T47D (cell line): ENCODE measurements around the gene SPATA33.

ENCODE experiments used
- DNase-seq, 2 experiments: peaks; one replicate each; pipeline versions ENCODE4 v3.0.0 to v3.0.0-alpha.2; 2011 to 2012; ENCODE audit warnings: low read depth in 1 of 2, low spot score in 1 of 2
- JUND ChIP-seq: IDR thresholded peaks from 2 replicates; pipeline ENCODE4 v1.6.1; 2012; ENCODE audit warnings: low read depth
- in situ Hi-C: cut with HindIII; loops from 2 replicates; pipeline ENCODE4 v1.10.0; 2016; ENCODE audit warnings: low sequenced_read_pairs, low pct_unique_long_range_greater_than_20kb

Gene SPATA33

GRCh38 chr16:89705006-89705405 is 47.4 kb downstream of the SPATA33 start:
- no peak for DNase-seq
- no peak for TF ChIP-seq JUND
- in situ Hi-C loops = no loop called here

DNA sequence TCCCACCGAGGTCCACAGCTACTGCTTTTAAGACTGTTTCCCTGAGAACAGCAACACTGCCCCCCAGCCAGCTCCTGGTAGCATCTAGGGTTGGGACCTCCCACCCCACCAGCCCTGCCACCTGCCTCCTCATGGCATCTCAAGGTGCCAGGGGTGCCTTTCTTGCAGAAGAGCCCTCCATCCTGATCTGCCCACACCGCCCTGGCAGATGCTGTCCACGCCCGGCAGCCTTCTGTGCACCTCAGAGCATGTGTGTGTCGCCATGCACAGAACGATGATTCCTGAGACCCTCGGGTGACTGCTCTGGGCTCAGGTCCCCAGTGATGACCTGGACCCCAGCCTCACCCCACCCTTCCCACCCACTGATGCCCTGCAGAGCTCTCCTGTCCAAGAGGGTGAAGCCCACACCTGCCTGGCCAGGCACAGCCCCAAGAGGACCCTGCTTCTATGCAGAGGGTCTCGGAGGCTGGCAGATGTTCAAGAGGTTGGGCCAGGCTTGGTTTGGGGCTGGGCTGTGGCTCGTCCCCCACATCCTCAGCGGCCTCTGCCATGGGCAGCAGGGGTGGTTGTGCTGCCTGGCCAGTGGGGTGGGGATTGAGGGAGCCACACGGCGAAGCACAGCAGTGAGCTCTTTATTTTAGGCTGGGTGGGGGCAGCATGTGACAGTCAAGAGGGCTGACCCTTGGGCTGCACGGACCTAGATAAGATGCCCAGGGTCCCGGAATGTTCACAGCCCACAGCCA is 49.1 kb downstream of the SPATA33 start:
- DNase-seq = no peak
- no peak for TF ChIP-seq JUND
- in situ Hi-C loops = no loop called here

GRCh38 chr16:89707695-89708094 is 50.1 kb downstream of the SPATA33 start:
- no peak for TF ChIP-seq JUND
- no peak for DNase-seq
- in situ Hi-C loops = no loop called here

GRCh38 chr16:89708481-89708931 is 50.9 kb downstream of the SPATA33 start:
- DNase-seq = no peak

DNA sequence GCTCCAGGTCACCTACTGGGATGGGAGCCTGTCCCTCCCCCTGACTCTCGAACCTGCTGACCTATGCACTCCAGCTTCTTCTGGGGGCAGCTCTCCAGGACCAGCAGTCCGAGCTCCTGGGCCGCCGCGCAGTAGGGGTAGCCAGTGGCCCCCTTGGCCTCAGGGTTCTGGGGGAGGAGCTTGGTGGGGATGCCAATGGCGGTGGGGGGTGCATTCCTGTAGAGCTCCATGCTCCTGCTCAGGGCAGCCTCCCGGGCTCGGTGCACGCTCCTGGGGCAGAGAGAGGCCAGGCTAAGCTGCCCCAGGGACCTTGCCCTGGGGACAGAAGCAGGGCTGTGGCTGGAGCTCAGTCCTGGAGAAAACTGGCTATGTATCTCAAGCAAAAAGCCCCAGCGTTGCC is 51.5 kb downstream of the SPATA33 start:
- in situ Hi-C loops = no loop called here
- no peak for TF ChIP-seq JUND

More at GRCh38 chr16:89708481-89708931, 50.9 kb downstream of the SPATA33 start:
- in situ Hi-C loops = no loop called here
- no peak for TF ChIP-seq JUND

GRCh38 chr16:89709716-89710432 is 52.2 kb downstream of the SPATA33 start:
- in situ Hi-C loops = no loop called here
- no peak for TF ChIP-seq JUND

More for the DNA sequence above, 51.5 kb downstream of the SPATA33 start:
- DNase-seq = no peak

GRCh38 chr16:89710709-89711564 is 53.3 kb downstream of the SPATA33 start:
- TF ChIP-seq JUND = no peak

More at GRCh38 chr16:89709716-89710432, 52.2 kb downstream of the SPATA33 start:
- DNase-seq = no peak

GRCh38 chr16:89711601-89712273 is 54.1 kb downstream of the SPATA33 start:
- DNase-seq = peak; percentile 90 to 95
- in situ Hi-C loops = no loop called here
- TF ChIP-seq JUND = no peak

More at GRCh38 chr16:89710709-89711564, 53.3 kb downstream of the SPATA33 start:
- DNase-seq = no peak
- in situ Hi-C loops = no loop called here

- no peak for TF ChIP-seq JUND
- in situ Hi-C loops = no loop called here
- DNase-seq = no peak
Measured at GRCh38 chr16:89712274-89712781, 54.7 kb downstream of the SPATA33 start.

GRCh38 chr16:89716493-89716892 is 58.9 kb downstream of the SPATA33 start:
- DNase-seq = no peak
- TF ChIP-seq JUND = no peak
- in situ Hi-C loops = no loop called here

DNA sequence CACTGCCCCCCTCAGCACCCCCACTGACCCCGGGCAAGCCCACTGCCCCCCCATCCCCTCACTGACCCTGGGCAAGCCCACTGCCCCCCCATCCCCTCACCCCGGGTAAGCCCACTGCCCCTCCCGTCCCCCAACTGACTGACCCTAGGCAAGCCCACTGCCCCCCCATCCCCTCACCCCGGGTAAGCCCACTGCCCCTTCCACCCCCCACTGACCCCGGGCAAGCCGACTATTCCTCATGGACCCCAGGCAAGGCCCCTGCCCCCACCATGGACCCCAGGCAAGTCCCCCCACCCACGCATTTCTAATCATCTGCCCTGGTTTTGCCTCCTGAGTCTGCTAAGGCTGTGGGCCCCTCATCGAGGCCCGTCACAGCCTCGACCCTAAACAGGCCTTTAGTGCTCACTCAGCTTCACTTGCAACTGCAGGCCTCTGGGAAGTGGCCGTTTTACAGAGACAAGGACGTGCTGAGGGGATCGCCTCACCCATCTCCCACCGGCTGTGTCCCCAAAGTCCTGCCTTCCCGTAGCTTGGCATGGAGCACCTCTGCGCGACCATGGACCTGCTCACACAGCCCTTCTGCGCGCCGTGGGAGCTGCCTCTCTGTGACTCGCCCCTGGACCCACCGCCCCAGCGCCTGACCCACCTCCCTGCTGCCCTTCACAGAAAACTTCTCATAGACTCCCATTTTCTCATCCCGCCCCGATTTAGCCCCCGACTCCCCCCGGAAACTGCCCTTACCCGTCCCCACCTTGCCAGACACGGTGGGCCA is 59.5 kb downstream of the SPATA33 start:
- in situ Hi-C loops = no loop called here
- TF ChIP-seq JUND = no peak
- no peak for DNase-seq
